Right renal cortex interstitium (tissue), 3 donors: ENCODE results near the gene DYNLT4. TPM values are rescaled to one million over a fixed set of nuclear protein-coding genes. Genes with fewer than 3 reads are reported as not detected.

Experiments used
- DNase-seq, 3 donors: peaks; one replicate each; pipeline ENCODE4 v3.0.0-alpha.2; 2013; ENCODE audit warnings: low read depth in 3 of 3, low spot score in 2 of 3
- polyA plus RNA-seq, 3 donors: library from polyadenylated mRNA; unstranded; fragments of 120-200 nt; gene quantifications; one replicate each; pipeline ENCODE4 v1.2.1, GENCODE V29; 2013; ENCODE audit not compliant: insufficient read length in 3 of 3

The DYNLT4 gene
- polyA plus RNA-seq, 3 donors: not detected

- DNase-seq: no peak
These were observed 14.2 kb downstream of the DYNLT4 start for GRCh38 chr1:44792736-44793502.

GRCh38 chr1:44790968-44791801 lies 16.0 kb downstream of the DYNLT4 start:
- no peak for DNase-seq

- DNase-seq: no peak
These were observed 18.9 kb downstream of the DYNLT4 start, which contains the start of gene BEST4 for GRCh38 chr1:44788120-44788860. BEST4 (minus strand) TSS chr1:44788170; CDS start chr1:44787705, 465 bp downstream.

- DNase-seq: no peak
These were observed 19.6 kb downstream of the DYNLT4 start for GRCh38 chr1:44787506-44787905.

- no peak for DNase-seq
These were observed 20.2 kb downstream of the DYNLT4 start for GRCh38 chr1:44786841-44787426.

GRCh38 chr1:44786138-44786840 lies 20.9 kb downstream of the DYNLT4 start:
- DNase-seq: no peak

GRCh38 chr1:44785501-44786137 lies 21.5 kb downstream of the DYNLT4 start:
- DNase-seq: no peak

GRCh38 chr1:44785029-44785380 lies 22.1 kb downstream of the DYNLT4 start:
- no peak for DNase-seq

- DNase-seq: no peak
These were observed 22.8 kb downstream of the DYNLT4 start for GRCh38 chr1:44784094-44785028.

- DNase-seq: no peak
These were observed 23.5 kb downstream of the DYNLT4 start for GRCh38 chr1:44783697-44784093.

GRCh38 chr1:44780583-44781121 lies 26.5 kb downstream of the DYNLT4 start:
- DNase-seq: no peak

- no peak for DNase-seq
These were observed 28.2 kb downstream of the DYNLT4 start for GRCh38 chr1:44778705-44779576.

- no peak for DNase-seq
These were observed 29.0 kb downstream of the DYNLT4 start for GRCh38 chr1:44777969-44778635.

GRCh38 chr1:44777547-44777946 lies 29.6 kb downstream of the DYNLT4 start:
- DNase-seq: no peak

- no peak for DNase-seq
These were observed 30.5 kb downstream of the DYNLT4 start for GRCh38 chr1:44776730-44777068.

- DNase-seq: no peak
These were observed 31.0 kb downstream of the DYNLT4 start for GRCh38 chr1:44775930-44776729.
